PC-3 (cell line): ENCODE measurements around the gene RHEBL1. TPM values are rescaled to one million over a fixed set of nuclear protein-coding genes. Genes with fewer than 3 reads are reported as not detected.

Source experiments
- ATAC-seq: fragments of 200-7000 bp; cut with Tn5 transposase; 2 replicates; pipeline ENCODE4 v1.9.1; 2020; ENCODE audit warnings: mild to moderate bottlenecking, moderate library complexity
- BruUV-seq: library from RNA; stranded (reverse); fragments of 400-500 nt; replicated peaks from 2 replicates; lab custom pipeline; 2021; lab: Mats Ljungman, UMichigan
- CTCF ChIA-PET: fragments of 300-600 bp; sonication (Branson Sonifier 250); formaldehyde crosslinking; loops from one replicate; lab custom pipeline; 2022; ENCODE audit warnings: antibody characterized with exemption; lab: Charles Lee
- POLR2A ChIA-PET: fragments of 300-600 bp; sonication (Branson Sonifier 250); formaldehyde crosslinking; loops from one replicate; lab custom pipeline; 2022; ENCODE audit warnings: antibody characterized with exemption; ENCODE audit not compliant: unreplicated experiment; lab: Charles Lee
- DNase-seq: peaks from one replicate; pipeline ENCODE4 v3.0.0-alpha.2; 2015
- H2AFZ ChIP-seq: fragments of 300-600 bp; sonication (generic); 2 replicates; pipeline ENCODE4 v1.6.0; 2016; ENCODE audit warnings: antibody characterized with exemption, low read length
- H3F3A ChIP-seq: fragments of 300-600 bp; sonication (generic); one replicate; pipeline ENCODE4 v1.6.0; 2017; ENCODE audit warnings: antibody characterized with exemption, low read length, control low read depth, mild to moderate bottlenecking; ENCODE audit not compliant: unreplicated experiment
- H3K27ac ChIP-seq: fragments of 300-600 bp; sonication (generic); 2 replicates; pipeline ENCODE4 v1.5.1; 2016; ENCODE audit warnings: mild to moderate bottlenecking, low read length
- H3K27me3 ChIP-seq: fragments of 300-600 bp; sonication (generic); 2 replicates; pipeline ENCODE4 v1.6.1; 2016; ENCODE audit warnings: low read length, mixed read lengths
- H3K36me3 ChIP-seq: fragments of 300-600 bp; sonication (generic); 2 replicates; pipeline ENCODE4 v1.6.1; 2016; ENCODE audit warnings: low read depth, mixed run types, low read length, mixed read lengths
- H3K4me1 ChIP-seq: fragments of 300-600 bp; sonication (generic); 2 replicates; pipeline ENCODE4 v1.5.1; 2016; ENCODE audit warnings: low read length; ENCODE audit not compliant: insufficient read depth
- H3K4me2 ChIP-seq: fragments of 300-600 bp; sonication (generic); 2 replicates; pipeline ENCODE4 v1.6.0; 2016; ENCODE audit warnings: low read length
- H3K4me3 ChIP-seq: fragments of 300-600 bp; sonication (generic); 2 replicates; pipeline ENCODE4 v1.5.1; 2016; ENCODE audit warnings: mild to moderate bottlenecking, low read length, mixed read lengths
- H3K79me2 ChIP-seq: fragments of 300-600 bp; sonication (generic); 2 replicates; pipeline ENCODE4 v1.6.1; 2017; ENCODE audit warnings: low read length, mixed read lengths
- H3K9ac ChIP-seq: fragments of 300-600 bp; sonication (generic); 2 replicates; pipeline ENCODE4 v1.6.0; 2016; ENCODE audit warnings: mild to moderate bottlenecking, low read length
- H3K9me2 ChIP-seq: fragments of 300-600 bp; sonication (generic); replicated peaks from 2 replicates; pipeline ENCODE4 v1.6.1; 2016; ENCODE audit warnings: mixed run types, low read length, mixed read lengths
- H3K9me3 ChIP-seq: fragments of 300-600 bp; sonication (generic); 2 replicates; pipeline ENCODE4 v1.6.1; 2016; ENCODE audit warnings: low read length, mixed read lengths
- H4K20me1 ChIP-seq: fragments of 300-600 bp; sonication (generic); 2 replicates; pipeline ENCODE4 v1.6.1; 2016; ENCODE audit warnings: low read length, mixed read lengths
- CTCF ChIP-seq: fragments of 300-600 bp; sonication (generic); conservative IDR thresholded peaks from 2 replicates; pipeline ENCODE4 v1.5.1; 2017; ENCODE audit warnings: antibody characterized with exemption, low read depth, mild to moderate bottlenecking, low read length
- EZH2 ChIP-seq: fragments of 300-600 bp; sonication (generic); IDR thresholded peaks from one replicate; pipeline ENCODE4 v1.6.1; 2017; ENCODE audit warnings: antibody characterized with exemption, mild to moderate bottlenecking, low read length; ENCODE audit not compliant: unreplicated experiment
- EZH2phosphoT487 ChIP-seq: fragments of 300-600 bp; sonication (generic); IDR thresholded peaks from 2 replicates; pipeline ENCODE4 v1.6.1; 2018; ENCODE audit warnings: mild to moderate bottlenecking, antibody characterized with exemption, low read length, borderline replicate concordance
- intact Hi-C: fragments of 100-400 bp; cut with micrococcal nuclease; formaldehyde crosslinking; loops from 2 replicates; pipeline ENCODE4 v1.9.0; 2023
- total RNA-seq: library from RNA; depleted of rRNA; stranded (reverse); fragments of >200 nt; gene quantifications from 2 replicates; pipeline ENCODE4 v1.2.3, GENCODE V29; 2014

Gene RHEBL1
- total RNA-seq, 1 experiment from 2014 or later, result 5.0 TPM

- ChIA-PET POLR2A (interaction anchor here (1.2 kb wide), 1 partner anchor 39 kb away, joined by 7 read pairs; the partner anchor contains the start of gene RHEBL1), CTCF (no interaction called here)
- BruUV-seq, result no TSS peak
- Histone ChIP-seq H3K36me3 (no peaks in the 10 kb centered on the region), H3K9me3 (no peaks in the 10 kb centered on the region), H3K27me3 (no peaks in the 10 kb centered on the region), H3F3A (no peaks in the 10 kb centered on the region), H3K4me2 (peak overlapping the region; percentile 94), H3K4me3 (peak overlapping the region; percentile 94; the same call in 1 of the 2 replicates), H3K27ac (no peak overlapping the region), H3K9ac (no peak overlapping the region), H3K9me2 (no peaks in the 10 kb centered on the region), H2AFZ (no peak overlapping the region), H3K79me2 (peaks cover 34% of the 10 kb centered on the region), H3K4me1 (peaks cover 30% of the 10 kb centered on the region), H4K20me1 (no peaks in the 10 kb centered on the region)
- TF ChIP-seq EZH2phosphoT487, result no peak
- no peak for TF ChIP-seq EZH2
- TF ChIP-seq CTCF, result no peak
- ATAC-seq (no peak), DNase-seq (no peak)
- intact Hi-C loops, result loop anchor here (2.0 kb wide), 1 partner anchor 14 kb away; the partner anchor contains the start of gene DHH
Observed at GRCh38 chr12:49108958-49109404, 39.2 kb upstream of the RHEBL1 start.

GRCh38 chr12:49105504-49106084 is 35.8 kb upstream of the RHEBL1 start:
- TF ChIP-seq EZH2 (no peak), CTCF (no peak), EZH2phosphoT487 (no peak)
- Histone ChIP-seq H3K9me3 (no peaks in the 10 kb centered on the region), H3F3A (no peaks in the 10 kb centered on the region), H3K79me2 (peaks cover 34% of the 10 kb centered on the region), H3K4me1 (peaks cover 26% of the 10 kb centered on the region), H3K27ac (peak overlapping the region; percentile 65), H3K4me3 (no peak overlapping the region), H3K36me3 (no peaks in the 10 kb centered on the region; the same call in 1 of the 2 replicates), H4K20me1 (no peaks in the 10 kb centered on the region), H3K9me2 (no peaks in the 10 kb centered on the region), H3K9ac (peak overlapping the region; percentile 18; the same call in 1 of the 2 replicates), H2AFZ (peak overlapping the region; percentile 33; the same call in 1 of the 2 replicates), H3K4me2 (peak overlapping the region; percentile 47), H3K27me3 (no peaks in the 10 kb centered on the region)
- BruUV-seq, result no TSS peak
- intact Hi-C loops, result no loop called here
- DNase-seq, result peak; percentile 91
- CTCF ChIA-PET, result interaction anchor here (0.8 to 0.9 kb wide), 2 partner anchors 13 to 42 kb away, joined by 3 to 4 read pairs; no protein-coding TSS in a partner anchor
- POLR2A ChIA-PET, result no interaction called here
- peak; percentile 57 for ATAC-seq

- no peaks in the 10 kb centered on the region for H4K20me1 ChIP-seq
- no peak for DNase-seq
- intact Hi-C loops, result no loop called here
Observed at GRCh38 chr12:49104822-49105221, 35.0 kb upstream of the RHEBL1 start.

More at GRCh38 chr12:49104822-49105221, 35.0 kb upstream of the RHEBL1 start:
- ChIA-PET CTCF (interaction anchor here (0.9 kb wide), 1 partner anchor 12 kb away, joined by 4 read pairs; no protein-coding TSS in a partner anchor), POLR2A (no interaction called here)
- TF ChIP-seq CTCF, result no peak
- TF ChIP-seq EZH2phosphoT487, result no peak
- TF ChIP-seq EZH2, result no peak
- Histone ChIP-seq H3K79me2 (peaks cover 29% of the 10 kb centered on the region), H3K9me2 (no peaks in the 10 kb centered on the region), H2AFZ (no peak overlapping the region), H3F3A (no peaks in the 10 kb centered on the region), H3K9me3 (no peaks in the 10 kb centered on the region), H3K9ac (no peak overlapping the region), H3K4me3 (no peak overlapping the region), H3K4me2 (no peak overlapping the region), H3K27ac (no peak overlapping the region), H3K4me1 (peaks cover 26% of the 10 kb centered on the region), H3K27me3 (no peaks in the 10 kb centered on the region), H3K36me3 (peaks cover 2% of the 10 kb centered on the region; the same call in 1 of the 2 replicates)
- no peak for ATAC-seq
- no TSS peak for BruUV-seq
